Sigmoid colon (tissue), 3 donors: ENCODE results near the gene GRIK4.

Experiments used
- CTCF ChIP-seq, 4 experiments: fragments of 450-650 bp in 3 of 4; fragments of 200-600 bp in 1 of 4; IDR thresholded peaks; one replicate each; pipeline ENCODE4 v1.5.1; 2016 to 2019; ENCODE audit warnings: antibody characterized with exemption in 4 of 4, mild to moderate bottlenecking in 3 of 4, moderate library complexity in 2 of 4
- POLR2A ChIP-seq, 2 donors: fragments of 450-650 bp; IDR thresholded peaks; one replicate each; pipeline ENCODE4 v1.6.1; 2016; ENCODE audit warnings: antibody characterized with exemption in 2 of 2, mild to moderate bottlenecking in 2 of 2, moderate library complexity in 2 of 2

- TF ChIP-seq CTCF (IDR thresholded peaks at IDR 0.05) (no peak), POLR2A (IDR thresholded peaks at IDR 0.05) (no peak)
Observed at GRCh38 chr11:120501440-120501839, 10.1 kb upstream of the GRIK4 start.
